HG02981 (cell line): ENCODE measurements around the gene TGIF2.

Experiments
- ATAC-seq: cut with Tn5 transposase; IDR thresholded peaks from one replicate; pipeline ENCODE4 v1.9.1; 2021; ENCODE audit warnings: mild to moderate bottlenecking, moderate library complexity; ENCODE audit not compliant: unreplicated experiment

The TGIF2 gene

DNA sequence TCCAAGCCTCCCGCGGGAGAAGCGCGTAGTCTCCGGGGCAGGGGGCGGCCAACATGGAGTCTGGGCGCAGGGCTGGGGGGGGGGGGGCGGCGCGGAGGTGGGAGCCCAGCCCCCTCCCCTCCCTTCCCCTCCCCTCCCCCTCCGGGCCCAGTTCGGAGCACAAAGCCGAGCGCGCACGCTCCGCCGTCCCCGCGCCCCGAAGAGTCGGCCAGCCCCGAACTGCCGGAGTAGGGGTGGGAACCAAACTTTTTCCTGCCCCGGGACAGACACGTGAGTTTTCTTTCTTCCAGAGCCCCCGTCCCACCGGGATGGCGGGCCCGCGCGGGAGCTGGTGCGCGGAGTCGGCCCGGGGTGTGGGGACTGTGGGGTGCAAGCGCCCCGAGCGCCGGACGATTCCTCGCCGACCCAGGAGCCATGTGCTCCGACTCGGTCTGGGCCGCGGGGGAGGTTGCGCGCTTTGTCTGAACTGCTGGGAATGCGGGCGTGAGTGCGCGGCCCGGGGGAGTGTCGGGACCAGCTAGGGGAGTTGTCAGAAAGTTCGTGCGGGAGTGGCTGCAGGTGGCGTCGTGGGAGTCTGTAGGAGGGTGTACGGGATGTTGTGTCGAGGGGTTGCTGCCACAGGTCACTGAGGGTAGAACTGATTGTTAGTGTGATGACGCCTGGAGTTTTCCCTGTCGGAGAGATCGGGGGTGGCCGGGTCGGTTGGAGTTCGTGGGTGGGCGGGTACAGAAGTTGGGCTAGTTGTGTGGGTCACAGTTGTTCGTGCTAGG lies 1.2 kb downstream of the TGIF2 start:
- no peak for ATAC-seq

- no peak for ATAC-seq
Observed at GRCh38 chr20:36576081-36576445, 2.7 kb downstream of the TGIF2 start.

GRCh38 chr20:36578356-36579041 lies 5.1 kb downstream of the TGIF2 start:
- ATAC-seq = no peak

DNA sequence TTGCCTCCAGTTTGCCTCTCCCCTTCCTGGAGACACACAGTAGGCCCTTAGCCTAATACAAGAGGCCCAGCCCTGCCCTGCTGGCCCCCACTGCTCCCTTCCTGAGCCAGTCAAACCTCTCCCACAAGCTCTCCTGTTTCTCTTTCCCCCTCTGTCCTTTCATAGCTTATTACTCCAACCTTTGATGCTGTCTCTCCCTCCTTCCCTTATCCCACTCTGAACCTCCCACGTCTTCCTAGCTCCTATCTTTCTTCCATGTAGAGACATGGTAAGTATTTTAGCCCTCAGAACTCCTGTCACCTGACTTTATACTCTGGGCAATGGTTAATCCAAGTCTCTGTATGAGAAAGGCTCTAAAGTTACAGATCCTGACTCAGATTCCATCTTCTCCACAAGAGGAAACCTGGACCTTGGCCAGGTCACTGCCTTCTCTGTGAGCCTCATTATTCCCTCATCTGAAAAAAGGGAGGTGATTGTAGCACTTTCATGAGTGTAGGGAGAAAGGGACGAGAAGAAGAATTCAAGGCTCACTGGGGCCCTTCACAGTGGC lies 6.7 kb downstream of the TGIF2 start:
- no peak for ATAC-seq

DNA sequence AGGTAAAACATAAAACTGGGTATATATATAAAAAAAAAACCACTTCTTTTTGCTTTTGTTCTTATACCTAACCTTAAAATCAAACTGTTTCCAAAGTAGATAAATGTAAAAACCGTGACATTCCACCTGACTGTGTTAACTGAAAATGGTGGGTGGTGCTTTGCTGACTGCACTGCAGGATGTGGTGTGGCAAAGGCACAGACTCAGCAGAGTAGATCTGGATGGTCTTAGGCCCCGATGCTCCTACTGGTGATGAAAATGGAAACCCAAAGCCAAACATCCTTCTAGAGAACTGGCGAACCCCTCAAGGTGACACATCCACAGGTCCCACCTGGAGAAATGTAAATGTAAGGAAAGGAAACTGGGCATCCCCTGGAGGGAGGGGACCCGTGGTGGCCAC lies 8.9 kb downstream of the TGIF2 start:
- ATAC-seq = no peak

DNA sequence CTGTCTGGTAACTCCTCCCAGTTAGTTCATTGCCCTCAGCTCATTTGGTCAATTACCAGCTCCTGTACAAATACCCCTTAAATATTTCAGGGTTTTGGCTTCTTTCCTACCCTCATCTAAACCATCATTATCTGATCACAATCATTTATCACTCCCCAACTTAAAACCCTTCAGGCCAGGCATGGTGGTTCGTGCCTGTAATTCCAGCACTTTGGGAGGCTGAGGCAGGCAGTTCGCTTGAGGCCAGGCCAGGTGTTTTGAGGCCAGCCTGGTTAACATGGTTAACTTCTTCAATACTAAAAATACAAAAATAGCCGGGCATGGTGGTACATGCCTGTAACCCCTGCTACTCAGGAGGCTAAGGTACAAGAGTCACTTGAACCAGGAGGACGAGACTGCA lies 9.4 kb downstream of the TGIF2 start:
- ATAC-seq = no peak

GRCh38 chr20:36584018-36584481 lies 10.7 kb downstream of the TGIF2 start:
- no peak for ATAC-seq

DNA sequence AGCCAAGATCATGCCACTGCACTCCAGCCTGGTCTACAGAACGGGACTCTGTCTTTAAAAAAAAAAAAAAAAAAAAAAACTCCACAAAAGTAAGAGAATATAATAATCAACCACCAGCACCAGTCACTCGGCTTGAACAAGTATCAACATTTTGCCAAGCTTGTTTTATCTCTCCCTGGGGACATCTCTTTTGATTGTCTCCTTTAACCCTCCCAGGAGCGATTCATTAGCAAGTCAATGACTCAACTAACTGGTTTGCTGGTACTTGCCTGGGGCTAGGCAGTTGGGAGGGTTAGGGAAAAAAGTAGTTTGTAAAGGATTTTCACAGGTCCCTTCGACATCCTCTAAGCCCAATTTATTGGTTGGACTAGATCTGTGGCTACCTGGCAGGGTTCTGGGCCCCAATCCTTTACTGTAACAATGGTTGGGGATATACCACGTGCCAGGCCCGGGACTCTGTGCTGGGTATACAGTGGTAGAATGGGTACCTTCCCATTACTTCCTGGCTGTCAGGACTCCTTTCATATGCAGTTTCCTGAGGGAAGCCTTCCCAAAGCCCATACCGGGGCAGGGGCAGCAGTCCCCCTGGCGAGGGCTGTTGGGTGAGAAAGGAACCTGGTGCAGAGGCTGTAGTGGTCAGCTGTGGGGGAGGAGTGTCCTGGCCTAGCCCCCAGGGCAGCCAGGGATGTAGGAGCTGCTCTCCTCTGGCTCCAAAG lies 12.2 kb downstream of the TGIF2 start:
- no peak for ATAC-seq

DNA sequence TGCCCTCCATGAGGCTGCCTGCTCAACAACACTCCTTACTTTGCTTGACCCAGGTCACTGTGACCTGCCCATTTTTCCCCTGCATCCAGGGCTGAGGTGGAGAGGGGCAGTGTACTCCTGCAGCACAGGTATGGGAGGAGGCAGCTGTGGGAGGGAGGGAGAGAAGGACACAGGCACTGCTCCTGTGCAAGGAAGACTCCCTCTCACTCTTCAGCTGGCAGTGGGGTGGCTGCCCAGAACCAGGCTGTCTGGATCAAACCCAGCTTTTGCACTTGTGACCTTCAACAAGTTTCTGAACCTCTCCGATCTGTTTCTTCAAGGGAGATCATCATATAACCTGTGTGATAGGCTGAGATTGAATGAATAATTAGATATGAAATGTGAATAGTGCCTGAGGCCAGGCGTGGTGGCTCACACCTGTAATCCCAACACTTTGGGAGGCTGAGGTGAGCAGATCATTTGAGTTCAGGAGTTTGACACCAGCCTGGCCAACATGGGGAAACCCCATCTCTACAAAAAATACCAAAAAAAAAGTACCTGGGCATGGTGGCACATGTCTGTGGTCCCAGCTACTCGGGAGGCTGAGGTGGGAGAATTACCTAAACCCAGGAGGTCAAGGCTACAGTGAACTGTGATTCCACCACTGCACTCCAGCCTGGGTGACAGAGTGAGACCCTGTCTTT lies 14.1 kb downstream of the TGIF2 start:
- ATAC-seq = no peak

DNA sequence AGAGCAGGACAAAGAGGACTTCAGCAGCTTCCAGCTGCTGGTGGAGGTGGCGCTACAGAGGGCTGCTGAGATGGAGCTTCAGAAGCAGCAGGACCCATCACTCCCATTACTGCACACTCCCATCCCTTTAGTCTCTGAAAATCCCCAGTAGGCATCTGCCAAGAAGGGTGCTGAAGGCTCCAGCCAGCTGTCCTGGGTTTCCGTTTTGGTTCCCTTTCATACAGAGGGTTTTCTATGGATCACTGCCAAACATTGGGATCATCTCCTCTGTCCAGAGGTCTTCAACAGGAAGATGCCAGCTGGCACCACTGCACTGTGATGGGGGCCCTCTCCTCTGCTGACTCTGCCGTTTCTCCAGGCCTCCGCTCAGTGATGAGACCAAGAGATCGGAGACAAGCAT lies 17.9 kb downstream of the TGIF2 start:
- no peak for ATAC-seq

GRCh38 chr20:36591854-36592641 lies 18.7 kb downstream of the TGIF2 start:
- no peak for ATAC-seq

GRCh38 chr20:36593347-36593929 lies 20.0 kb downstream of the TGIF2 start:
- ATAC-seq = no peak

- ATAC-seq = no peak
Observed at GRCh38 chr20:36599912-36600345, 26.5 kb downstream of the TGIF2 start.

- ATAC-seq = no peak
Observed at GRCh38 chr20:36601540-36601939, 28.1 kb downstream of the TGIF2 start.

DNA sequence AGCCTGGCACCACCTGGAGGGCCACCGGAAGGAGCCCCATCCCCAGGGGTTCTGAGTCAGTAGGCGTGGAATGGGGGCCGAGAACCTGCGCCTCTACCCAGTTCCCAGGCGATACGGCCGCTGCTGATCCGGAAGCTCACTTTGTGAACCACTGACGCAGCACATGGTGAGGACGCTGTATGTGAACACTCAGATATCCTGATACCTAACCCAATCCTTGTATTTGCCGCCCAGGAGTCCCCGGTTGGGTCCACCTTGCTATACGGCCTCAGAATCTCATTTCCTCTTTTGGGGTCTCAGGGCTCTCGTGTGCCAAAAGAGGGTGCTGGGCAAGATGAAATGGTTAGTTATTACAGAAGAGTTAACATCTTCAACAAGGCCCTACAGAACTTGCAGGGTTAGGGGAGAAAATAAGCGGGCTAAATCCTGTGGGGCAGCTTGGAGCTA lies 31.6 kb downstream of the TGIF2 start:
- peak; percentile 30 for ATAC-seq

DNA sequence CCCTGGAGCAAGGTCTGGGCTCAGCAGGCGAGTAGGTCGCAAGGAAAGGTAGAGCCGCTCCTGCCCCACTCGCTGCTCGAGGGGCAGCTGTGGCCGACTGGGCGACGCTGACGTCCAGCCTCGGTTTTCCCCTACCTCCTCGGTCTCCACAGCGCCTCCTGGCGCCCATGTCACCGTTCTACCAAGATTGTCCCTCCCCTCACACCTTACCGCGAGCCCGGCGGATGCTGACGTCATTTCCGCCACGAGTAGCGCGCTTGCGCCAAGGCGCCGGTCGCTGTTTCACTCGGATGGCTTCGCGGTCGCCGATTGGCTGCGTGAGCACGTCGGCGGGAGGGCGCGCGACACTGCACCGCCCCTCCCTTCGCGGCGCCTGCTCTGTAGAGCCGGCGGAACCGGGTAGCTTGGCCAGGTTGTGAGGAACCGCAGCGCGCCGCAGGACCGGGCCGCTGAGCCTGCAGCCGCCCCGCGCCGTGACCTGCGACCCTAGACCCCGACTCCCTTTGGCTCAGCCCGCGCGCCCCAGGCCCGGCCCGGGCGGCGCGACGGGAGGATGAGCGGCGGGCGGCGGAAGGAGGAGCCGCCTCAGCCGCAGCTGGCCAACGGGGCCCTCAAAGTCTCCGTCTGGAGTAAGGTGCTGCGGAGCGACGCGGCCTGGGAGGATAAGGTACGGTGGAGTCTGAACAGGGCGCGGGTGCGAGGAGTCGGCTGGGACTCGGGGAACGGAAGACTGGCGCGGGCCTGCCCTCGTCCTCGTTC lies 32.2 kb downstream of the TGIF2 start, which contains the start of gene RAB5IF:
RAB5IF (plus strand) TSS at position 381 of the 759 bp plus-strand sequence; CDS start at position 554, 173 bp downstream.
- peak; percentile 82 for ATAC-seq

GRCh38 chr20:36606158-36607066 lies 33.0 kb downstream of the TGIF2 start:
- no peak for ATAC-seq
